ENCODE data around the gene GAPDH. TPM values are rescaled to one million over a fixed set of nuclear protein-coding genes. Genes with fewer than 3 reads are reported as not detected.

GAPDH gene
- total RNA-seq, 4 donors from 2014 or later: 962 to 1,122 (median 1,020) TPM

DNA sequence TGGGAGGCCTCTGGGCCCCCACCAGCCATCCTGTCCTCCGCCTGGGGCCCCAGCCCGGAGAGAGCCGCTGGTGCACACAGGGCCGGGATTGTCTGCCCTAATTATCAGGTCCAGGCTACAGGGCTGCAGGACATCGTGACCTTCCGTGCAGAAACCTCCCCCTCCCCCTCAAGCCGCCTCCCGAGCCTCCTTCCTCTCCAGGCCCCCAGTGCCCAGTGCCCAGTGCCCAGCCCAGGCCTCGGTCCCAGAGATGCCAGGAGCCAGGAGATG is 729 bp upstream of the GAPDH start:
- Histone ChIP-seq H3K4me3 (peak overlapping the region; percentile 77 to 88), H3K9me3 (no peaks in the 10 kb centered on the region), H3K27me3 (no peaks in the 10 kb centered on the region), H3K4me1 (peaks cover 0 to 19% of the 10 kb centered on the region in 2 donors), H3K36me3 (no peaks in the 10 kb centered on the region), H3K27ac (peak overlapping the region; percentile 90 to 94)
- TF ChIP-seq, protein P1, sequence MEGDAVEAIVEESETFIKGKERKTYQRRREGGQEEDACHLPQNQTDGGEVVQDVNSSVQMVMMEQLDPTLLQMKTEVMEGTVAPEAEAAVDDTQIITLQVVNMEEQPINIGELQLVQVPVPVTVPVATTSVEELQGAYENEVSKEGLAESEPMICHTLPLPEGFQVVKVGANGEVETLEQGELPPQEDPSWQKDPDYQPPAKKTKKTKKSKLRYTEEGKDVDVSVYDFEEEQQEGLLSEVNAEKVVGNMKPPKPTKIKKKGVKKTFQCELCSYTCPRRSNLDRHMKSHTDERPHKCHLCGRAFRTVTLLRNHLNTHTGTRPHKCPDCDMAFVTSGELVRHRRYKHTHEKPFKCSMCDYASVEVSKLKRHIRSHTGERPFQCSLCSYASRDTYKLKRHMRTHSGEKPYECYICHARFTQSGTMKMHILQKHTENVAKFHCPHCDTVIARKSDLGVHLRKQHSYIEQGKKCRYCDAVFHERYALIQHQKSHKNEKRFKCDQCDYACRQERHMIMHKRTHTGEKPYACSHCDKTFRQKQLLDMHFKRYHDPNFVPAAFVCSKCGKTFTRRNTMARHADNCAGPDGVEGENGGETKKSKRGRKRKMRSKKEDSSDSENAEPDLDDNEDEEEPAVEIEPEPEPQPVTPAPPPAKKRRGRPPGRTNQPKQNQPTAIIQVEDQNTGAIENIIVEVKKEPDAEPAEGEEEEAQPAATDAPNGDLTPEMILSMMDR (IDR thresholded peaks at IDR 0.05): no peak
- peak in 1 of 2 donors; percentile 11 for TF ChIP-seq POLR2A (IDR thresholded peaks at IDR 0.05)
- intact Hi-C loops (cut with DNase I; ENCODE audit: low total_unique reads): loop anchor here (10.0 kb wide), 1 partner anchor 199 kb away; no protein-coding TSS in a partner anchor
- DNase-seq: no peak

DNA sequence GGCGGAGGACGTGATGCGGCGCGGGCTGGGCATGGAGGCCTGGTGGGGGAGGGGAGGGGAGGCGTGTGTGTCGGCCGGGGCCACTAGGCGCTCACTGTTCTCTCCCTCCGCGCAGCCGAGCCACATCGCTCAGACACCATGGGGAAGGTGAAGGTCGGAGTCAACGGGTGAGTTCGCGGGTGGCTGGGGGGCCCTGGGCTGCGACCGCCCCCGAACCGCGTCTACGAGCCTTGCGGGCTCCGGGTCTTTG is 303 bp downstream of the GAPDH start:
- H3K36me3 ChIP-seq: no peaks in the 10 kb centered on the region
- peak overlapping the region; percentile 77 to 88 for H3K4me3 ChIP-seq
- H3K27me3 ChIP-seq: no peaks in the 10 kb centered on the region
- H3K27ac ChIP-seq: peak overlapping the region; percentile 90 to 94
- no peak for DNase-seq
- no peaks in the 10 kb centered on the region for H3K9me3 ChIP-seq
- no peak for TF ChIP-seq POLR2A (IDR thresholded peaks at IDR 0.05)
- TF ChIP-seq, protein P1 (IDR thresholded peaks at IDR 0.05): no peak
- intact Hi-C loops (cut with DNase I; ENCODE audit: low total_unique reads): loop anchor here (10.0 kb wide), 1 partner anchor 200 kb away; no protein-coding TSS in a partner anchor
- H3K4me1 ChIP-seq: peaks cover 0 to 19% of the 10 kb centered on the region in 2 donors

DNA sequence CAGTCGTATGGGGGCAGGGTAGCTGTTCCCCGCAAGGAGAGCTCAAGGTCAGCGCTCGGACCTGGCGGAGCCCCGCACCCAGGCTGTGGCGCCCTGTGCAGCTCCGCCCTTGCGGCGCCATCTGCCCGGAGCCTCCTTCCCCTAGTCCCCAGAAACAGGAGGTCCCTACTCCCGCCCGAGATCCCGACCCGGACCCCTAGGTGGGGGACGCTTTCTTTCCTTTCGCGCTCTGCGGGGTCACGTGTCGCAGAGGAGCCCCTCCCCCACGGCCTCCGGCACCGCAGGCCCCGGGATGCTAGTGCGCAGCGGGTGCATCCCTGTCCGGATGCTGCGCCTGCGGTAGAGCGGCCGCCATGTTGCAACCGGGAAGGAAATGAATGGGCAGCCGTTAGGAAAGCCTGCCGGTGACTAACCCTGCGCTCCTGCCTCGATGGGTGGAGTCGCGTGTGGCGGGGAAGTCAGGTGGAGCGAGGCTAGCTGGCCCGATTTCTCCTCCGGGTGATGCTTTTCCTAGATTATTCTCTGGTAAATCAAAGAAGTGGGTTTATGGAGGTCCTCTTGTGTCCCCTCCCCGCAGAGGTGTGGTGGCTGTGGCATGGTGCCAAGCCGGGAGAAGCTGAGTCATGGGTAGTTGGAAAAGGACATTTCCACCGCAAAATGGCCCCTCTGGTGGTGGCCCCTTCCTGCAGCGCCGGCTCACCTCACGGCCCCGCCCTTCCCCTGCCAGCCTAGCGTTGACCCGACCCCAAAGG is 804 bp downstream of the GAPDH start:
- no peaks in the 10 kb centered on the region for H3K9me3 ChIP-seq
- H3K27me3 ChIP-seq: no peaks in the 10 kb centered on the region
- peak overlapping the region; percentile 90 to 94 for H3K27ac ChIP-seq
- H3K4me3 ChIP-seq: peak overlapping the region; percentile 77 to 88
- TF ChIP-seq, protein P1 (IDR thresholded peaks at IDR 0.05): no peak
- peak in 1 of 2 donors; percentile 19 for TF ChIP-seq POLR2A (IDR thresholded peaks at IDR 0.05)
- H3K36me3 ChIP-seq: no peaks in the 10 kb centered on the region
- intact Hi-C loops (cut with DNase I; ENCODE audit: low total_unique reads): loop anchor here (5.0 to 10.0 kb wide), 2 partner anchors 113 to 200 kb away; no protein-coding TSS in a partner anchor
- H3K4me1 ChIP-seq: peaks cover 0 to 19% of the 10 kb centered on the region in 2 donors
- DNase-seq: peak; percentile 74 to 81

DNA sequence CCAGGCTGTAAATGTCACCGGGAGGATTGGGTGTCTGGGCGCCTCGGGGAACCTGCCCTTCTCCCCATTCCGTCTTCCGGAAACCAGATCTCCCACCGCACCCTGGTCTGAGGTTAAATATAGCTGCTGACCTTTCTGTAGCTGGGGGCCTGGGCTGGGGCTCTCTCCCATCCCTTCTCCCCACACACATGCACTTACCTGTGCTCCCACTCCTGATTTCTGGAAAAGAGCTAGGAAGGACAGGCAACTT is 1.3 kb downstream of the GAPDH start:
- H3K27me3 ChIP-seq: no peaks in the 10 kb centered on the region
- DNase-seq: no peak
- TF ChIP-seq POLR2A (IDR thresholded peaks at IDR 0.05): no peak
- TF ChIP-seq, protein P1 (IDR thresholded peaks at IDR 0.05): no peak
- intact Hi-C loops (cut with DNase I; ENCODE audit: low total_unique reads): loop anchor here (5.0 to 10.0 kb wide), 2 partner anchors 113 to 201 kb away; no protein-coding TSS in a partner anchor
- H3K4me1 ChIP-seq: peaks cover 0 to 24% of the 10 kb centered on the region in 2 donors
- H3K27ac ChIP-seq: peak overlapping the region; percentile 90 to 94
- no peaks in the 10 kb centered on the region for H3K36me3 ChIP-seq
- no peaks in the 10 kb centered on the region for H3K9me3 ChIP-seq
- peak overlapping the region; percentile 77 to 88 for H3K4me3 ChIP-seq

DNA sequence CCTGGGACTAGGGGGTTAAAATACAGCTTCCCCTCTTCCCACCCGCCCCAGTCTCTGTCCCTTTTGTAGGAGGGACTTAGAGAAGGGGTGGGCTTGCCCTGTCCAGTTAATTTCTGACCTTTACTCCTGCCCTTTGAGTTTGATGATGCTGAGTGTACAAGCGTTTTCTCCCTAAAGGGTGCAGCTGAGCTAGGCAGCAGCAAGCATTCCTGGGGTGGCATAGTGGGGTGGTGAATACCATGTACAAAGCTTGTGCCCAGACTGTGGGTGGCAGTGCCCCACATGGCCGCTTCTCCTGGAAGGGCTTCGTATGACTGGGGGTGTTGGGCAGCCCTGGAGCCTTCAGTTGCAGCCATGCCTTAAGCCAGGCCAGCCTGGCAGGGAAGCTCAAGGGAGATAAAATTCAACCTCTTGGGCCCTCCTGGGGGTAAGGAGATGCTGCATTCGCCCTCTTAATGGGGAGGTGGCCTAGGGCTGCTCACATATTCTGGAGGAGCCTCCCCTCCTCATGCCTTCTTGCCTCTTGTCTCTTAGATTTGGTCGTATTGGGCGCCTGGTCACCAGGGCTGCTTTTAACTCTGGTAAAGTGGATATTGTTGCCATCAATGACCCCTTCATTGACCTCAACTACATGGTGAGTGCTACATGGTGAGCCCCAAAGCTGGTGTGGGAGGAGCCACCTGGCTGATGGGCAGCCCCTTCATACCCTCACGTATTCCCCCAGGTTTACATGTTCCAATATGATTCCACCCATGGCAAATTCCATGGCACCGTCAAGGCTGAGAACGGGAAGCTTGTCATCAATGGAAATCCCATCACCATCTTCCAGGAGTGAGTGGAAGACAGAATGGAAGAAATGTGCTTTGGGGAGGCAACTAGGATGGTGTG is 1.9 kb downstream of the GAPDH start:
- H3K4me3 ChIP-seq: peak overlapping the region; percentile 77 to 88
- no peaks in the 10 kb centered on the region for H3K27me3 ChIP-seq
- H3K27ac ChIP-seq: peak overlapping the region; percentile 90 to 94
- no peak for DNase-seq
- peaks cover 3 to 29% of the 10 kb centered on the region in 2 donors for H3K4me1 ChIP-seq
- H3K36me3 ChIP-seq: no peaks in the 10 kb centered on the region
- TF ChIP-seq, protein P1 (IDR thresholded peaks at IDR 0.05): no peak
- no peak for TF ChIP-seq POLR2A (IDR thresholded peaks at IDR 0.05)
- H3K9me3 ChIP-seq: no peaks in the 10 kb centered on the region
- intact Hi-C loops (cut with DNase I; ENCODE audit: low total_unique reads): loop anchor here (5.0 to 10.0 kb wide), 2 partner anchors 114 to 201 kb away; no protein-coding TSS in a partner anchor

All from uterus (tissue), 4 donors.